Measurements from ENCODE around the gene SMAD3.

The SMAD3 gene

DNA sequence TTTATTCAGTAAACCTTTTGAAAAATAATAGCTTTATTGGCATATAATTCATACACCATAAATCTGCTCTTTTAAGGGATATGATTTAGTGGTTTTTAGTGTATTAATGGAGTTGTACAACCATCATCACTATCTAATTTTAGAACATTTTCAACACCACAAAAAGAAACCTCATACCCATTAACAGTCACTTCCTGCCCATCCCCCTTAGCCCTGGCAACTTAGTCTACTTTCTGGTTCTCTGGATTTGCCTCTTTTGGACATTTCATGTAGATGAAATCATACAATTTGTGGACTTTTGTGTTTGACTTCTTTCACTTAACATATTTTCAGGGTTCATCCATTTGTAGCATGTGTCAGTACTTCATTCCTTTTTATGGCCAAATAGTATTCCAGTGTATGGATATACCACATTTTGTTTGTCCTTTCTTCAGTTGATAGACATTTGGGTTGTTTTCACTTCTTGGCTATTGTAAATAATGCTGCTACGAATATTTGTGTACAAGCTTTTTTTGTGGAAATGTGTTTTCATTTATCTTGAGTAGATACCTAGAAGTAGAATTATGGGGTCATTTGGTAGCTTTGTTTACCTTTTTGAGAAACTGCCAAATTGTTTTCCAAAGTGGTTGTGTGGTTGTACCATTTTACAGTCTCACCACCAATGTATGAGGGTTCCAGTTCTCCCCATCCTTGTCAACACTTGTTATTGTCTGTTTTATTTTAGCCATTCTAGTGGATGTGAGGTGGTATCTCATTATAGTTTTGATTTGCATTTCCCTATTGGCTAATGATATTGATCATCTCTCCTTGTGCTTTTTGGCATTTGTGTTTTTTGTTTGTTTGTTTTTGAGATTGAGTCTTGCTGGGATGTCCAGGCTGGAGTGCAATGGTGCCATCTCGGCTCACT is 45.8 kb downstream of the SMAD3 start:
- FAIRE-seq = no peak
- no peak for DNase-seq (ENCODE audit: insufficient read length)
- no peak for TF ChIP-seq TAF1 (IDR thresholded peaks at IDR 0.05; ENCODE audit: borderline replicate concordance, low read depth, low read length)
- no peak for TF ChIP-seq POLR2A (IDR thresholded peaks at IDR 0.05; ENCODE audit: low read depth, low read length)
- no peak for TF ChIP-seq POLR2AphosphoS5 (IDR thresholded peaks at IDR 0.05; ENCODE audit: low read depth, low read length)

DNA sequence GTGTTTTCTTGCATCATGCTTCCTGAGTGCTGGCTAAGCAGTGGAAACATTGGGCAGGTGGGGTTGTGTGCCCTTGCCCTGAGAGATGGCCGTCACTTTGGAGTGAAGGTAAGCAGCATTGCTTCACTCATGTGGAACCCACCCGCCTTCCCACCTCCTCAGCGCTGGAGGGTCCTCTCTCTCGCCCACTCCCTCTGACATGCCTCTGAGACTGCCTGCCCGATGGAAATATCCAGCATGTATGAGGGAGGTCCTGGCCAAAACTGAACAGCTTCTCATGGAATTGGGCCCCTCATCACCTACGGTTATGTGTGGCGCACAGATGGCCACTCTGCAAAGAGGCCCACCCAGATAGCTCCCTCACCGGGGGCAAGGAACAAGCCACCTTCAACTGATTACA is 48.6 kb downstream of the SMAD3 start:
- FAIRE-seq = no peak
- no peak for DNase-seq (ENCODE audit: insufficient read length)
- TF ChIP-seq POLR2AphosphoS5 (IDR thresholded peaks at IDR 0.05; ENCODE audit: low read depth, low read length) = no peak
- no peak for TF ChIP-seq TAF1 (IDR thresholded peaks at IDR 0.05; ENCODE audit: borderline replicate concordance, low read depth, low read length)
- no peak for TF ChIP-seq POLR2A (IDR thresholded peaks at IDR 0.05; ENCODE audit: low read depth, low read length)

- DNase-seq (ENCODE audit: insufficient read length) (no peak), FAIRE-seq (no peak)
- no peak for TF ChIP-seq POLR2AphosphoS5 (IDR thresholded peaks at IDR 0.05; ENCODE audit: low read depth, low read length)
- TF ChIP-seq POLR2A (IDR thresholded peaks at IDR 0.05; ENCODE audit: low read depth, low read length) = no peak
- TF ChIP-seq TAF1 (IDR thresholded peaks at IDR 0.05; ENCODE audit: borderline replicate concordance, low read depth, low read length) = no peak
Measured at GRCh38 chr15:67114846-67115585, 49.6 kb downstream of the SMAD3 start.

DNA sequence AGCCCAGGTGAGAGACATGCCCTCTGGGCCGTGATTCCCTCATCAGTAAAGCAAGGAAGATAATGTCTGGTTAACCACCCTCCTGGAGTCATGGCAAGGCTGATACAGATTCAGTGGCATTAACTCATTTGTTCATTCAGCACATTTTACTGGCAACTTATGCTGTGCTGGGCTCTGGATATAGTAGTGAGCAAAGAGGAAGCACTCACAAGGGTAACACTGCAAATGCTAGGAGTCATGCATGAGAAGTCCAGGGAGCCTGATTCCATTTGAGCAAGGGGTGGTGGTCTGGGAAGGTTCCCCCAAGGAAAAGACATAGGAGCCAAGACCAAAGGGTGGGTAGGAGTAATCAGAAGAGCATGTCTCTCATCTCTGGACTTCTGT is 50.2 kb downstream of the SMAD3 start:
- TF ChIP-seq POLR2A (IDR thresholded peaks at IDR 0.05; ENCODE audit: low read depth, low read length) (no peak), POLR2AphosphoS5 (IDR thresholded peaks at IDR 0.05; ENCODE audit: low read depth, low read length) (no peak), TAF1 (IDR thresholded peaks at IDR 0.05; ENCODE audit: borderline replicate concordance, low read depth, low read length) (no peak)
- FAIRE-seq (no peak), DNase-seq (ENCODE audit: insufficient read length) (no peak)

DNA sequence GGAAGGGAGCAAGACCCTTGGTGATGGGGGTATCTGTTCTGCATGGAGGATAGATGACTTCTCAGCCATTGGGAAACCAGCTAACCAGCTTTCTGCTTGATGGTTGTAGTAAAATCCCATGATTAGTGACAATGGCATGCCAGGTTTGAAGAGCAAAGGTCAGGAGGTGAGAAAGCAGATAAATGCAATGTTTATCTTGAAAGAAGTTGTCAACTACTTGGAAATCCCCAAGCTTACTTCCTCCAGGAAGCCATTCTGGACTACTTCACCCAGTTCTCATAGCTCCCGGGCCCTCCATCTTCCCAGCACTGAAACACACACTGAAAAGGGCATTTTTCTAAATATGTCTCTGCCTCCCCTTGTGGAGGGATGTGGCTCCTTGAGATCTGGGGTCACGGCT is 51.3 kb downstream of the SMAD3 start:
- no peak for DNase-seq (ENCODE audit: insufficient read length)

DNA sequence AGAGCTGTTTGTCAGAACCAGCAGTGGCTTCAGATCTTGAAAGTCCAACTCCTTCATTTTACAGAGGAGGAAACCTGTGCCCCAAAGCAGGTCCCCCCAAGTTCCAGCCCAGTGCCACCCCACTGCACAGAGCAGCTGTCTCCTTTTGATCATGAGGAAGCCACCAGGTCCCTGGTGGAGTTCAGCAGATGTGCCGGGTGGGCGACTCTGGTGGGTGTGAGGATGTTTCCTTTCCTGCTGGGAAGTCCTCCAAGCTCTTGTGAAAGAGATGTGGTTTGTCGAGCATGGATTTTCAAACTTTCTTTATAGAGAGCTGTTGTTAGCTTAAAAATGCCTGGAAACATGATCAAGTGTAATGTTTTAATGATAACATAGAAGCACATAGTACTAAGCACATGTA is 52.0 kb downstream of the SMAD3 start:
- TF ChIP-seq TAF1 (IDR thresholded peaks at IDR 0.05; ENCODE audit: borderline replicate concordance, low read depth, low read length) = no peak
- TF ChIP-seq POLR2A (IDR thresholded peaks at IDR 0.05; ENCODE audit: low read depth, low read length) = no peak
- TF ChIP-seq POLR2AphosphoS5 (IDR thresholded peaks at IDR 0.05; ENCODE audit: low read depth, low read length) = no peak
- no peak for FAIRE-seq
- DNase-seq (ENCODE audit: insufficient read length) = no peak

More for the DNA sequence above, 51.3 kb downstream of the SMAD3 start:
- TF ChIP-seq TAF1 (IDR thresholded peaks at IDR 0.05; ENCODE audit: borderline replicate concordance, low read depth, low read length) = no peak
- no peak for FAIRE-seq

DNA sequence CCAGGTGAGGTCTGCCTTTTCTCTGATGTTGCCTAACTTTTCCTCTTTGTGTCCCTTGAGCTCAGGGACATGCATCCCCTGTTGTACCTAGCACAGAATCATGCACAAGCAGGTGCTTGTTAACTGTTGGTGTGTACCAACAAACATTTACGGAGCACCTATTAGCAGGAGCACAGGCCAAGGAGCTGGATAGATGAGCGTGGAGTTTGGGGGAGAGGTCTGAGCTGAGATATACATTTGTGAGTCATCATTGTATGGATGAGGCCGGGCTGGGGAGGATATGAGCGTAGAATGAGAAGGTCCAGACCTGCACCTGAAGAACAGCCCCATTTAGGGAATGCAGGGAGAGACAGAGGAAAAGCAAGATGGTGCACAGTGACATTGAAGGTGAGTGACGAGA is 53.4 kb downstream of the SMAD3 start:
- DNase-seq (ENCODE audit: insufficient read length) (no peak), FAIRE-seq (no peak)
- no peak for TF ChIP-seq POLR2AphosphoS5 (IDR thresholded peaks at IDR 0.05; ENCODE audit: low read depth, low read length)
- no peak for TF ChIP-seq POLR2A (IDR thresholded peaks at IDR 0.05; ENCODE audit: low read depth, low read length)
- TF ChIP-seq TAF1 (IDR thresholded peaks at IDR 0.05; ENCODE audit: borderline replicate concordance, low read depth, low read length) = no peak

DNA sequence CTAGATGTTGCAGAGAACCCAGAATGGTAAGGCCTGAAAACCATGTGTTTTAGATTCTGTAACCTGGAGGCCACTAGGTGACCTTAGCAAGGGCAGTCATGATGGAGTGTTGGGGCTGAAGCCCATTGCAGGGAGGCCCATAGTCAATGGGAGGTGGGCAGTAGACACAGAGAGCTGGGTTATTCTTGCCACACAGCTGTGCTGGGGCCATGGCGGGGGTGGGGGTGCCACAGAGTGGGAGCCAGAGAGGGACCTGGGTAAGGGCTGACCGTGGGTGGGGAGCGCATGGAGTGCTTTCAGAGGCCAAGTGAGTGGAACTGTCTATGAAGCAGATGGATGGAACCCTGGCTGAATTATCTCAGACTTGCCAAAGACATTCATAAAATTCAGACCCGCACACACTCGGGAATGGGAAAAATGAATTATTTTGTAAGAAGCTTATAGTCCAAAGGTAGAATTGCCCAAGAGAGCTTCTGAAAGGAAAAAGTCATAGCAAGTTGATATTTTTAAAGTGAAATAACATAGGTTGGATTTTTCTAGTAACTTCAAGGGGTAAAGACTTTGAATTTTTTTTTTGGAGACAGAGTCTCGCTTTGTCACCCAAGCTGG is 53.9 kb downstream of the SMAD3 start:
- no peak for FAIRE-seq

GRCh38 chr15:67120009-67120838 is 54.8 kb downstream of the SMAD3 start:
- DNase-seq (ENCODE audit: insufficient read length) (no peak), FAIRE-seq (no peak)
- TF ChIP-seq POLR2AphosphoS5 (IDR thresholded peaks at IDR 0.05; ENCODE audit: low read depth, low read length) (no peak), POLR2A (IDR thresholded peaks at IDR 0.05; ENCODE audit: low read depth, low read length) (no peak), TAF1 (IDR thresholded peaks at IDR 0.05; ENCODE audit: borderline replicate concordance, low read depth, low read length) (no peak)

More for the DNA sequence above, 53.9 kb downstream of the SMAD3 start:
- TF ChIP-seq POLR2A (IDR thresholded peaks at IDR 0.05; ENCODE audit: low read depth, low read length) (no peak), POLR2AphosphoS5 (IDR thresholded peaks at IDR 0.05; ENCODE audit: low read depth, low read length) (no peak)
- DNase-seq (ENCODE audit: insufficient read length) = no peak

GRCh38 chr15:67120839-67121643 is 55.6 kb downstream of the SMAD3 start:
- peak; percentile 77 for DNase-seq (ENCODE audit: insufficient read length)
- peak; percentile 71; the same call in 1 of the 2 replicates for TF ChIP-seq POLR2A (IDR thresholded peaks at IDR 0.05; ENCODE audit: low read depth, low read length)
- TF ChIP-seq TAF1 (IDR thresholded peaks at IDR 0.05; ENCODE audit: borderline replicate concordance, low read depth, low read length) = peak; percentile 65; the same call in 1 of the 2 replicates
- TF ChIP-seq POLR2AphosphoS5 (IDR thresholded peaks at IDR 0.05; ENCODE audit: low read depth, low read length) = no peak
- FAIRE-seq = peak; percentile 87

Data from GM12892 (cell line).